K562 (cell line): ENCODE results near the gene ANKH. TPM values are rescaled to one million over a fixed set of nuclear protein-coding genes. Genes with fewer than 3 reads are reported as not detected.

Experiments used
- ATAC-seq: fragments of 200-7000 bp; cut with Tn5 transposase; 3 replicates; pipeline ENCODE4 v1.9.1; 2020; ENCODE audit warnings: moderate library complexity
- BruUV-seq: library from RNA; stranded (reverse); fragments of 400-500 nt; replicated peaks from 2 replicates; lab custom pipeline; 2021; lab: Mats Ljungman, UMichigan
- CTCF ChIA-PET: fragments of 300-600 bp; formaldehyde crosslinking; extraction: SDS; loops from one replicate; lab custom pipeline; 2021; ENCODE audit warnings: low intra/inter-chr PET ratio; lab: Yijun Ruan, JAX
- POLR2A ChIA-PET: fragments of 300-600, 350-650 bp; sonication (Branson Sonifier 250); formaldehyde crosslinking; extraction: SDS; loops from one replicate; lab custom pipeline; 2021; ENCODE audit warnings: antibody characterized with exemption, inconsistent platforms; lab: Yijun Ruan, JAX
- DNase-seq, 4 experiments: peaks; one replicate each; pipeline versions ENCODE4 v3.0.0 to v3.0.0-alpha.2; 2011 to 2018; ENCODE audit warnings: low spot score in 3 of 4, mixed read lengths in 3 of 4; ENCODE audit errors: extremely low read depth in 1 of 4
- FAIRE-seq: peaks from 2 replicates; lab custom pipeline; 2011; peaks lifted over from hg19 to GRCh38; lab: Jason Lieb, UNC
- H2AFZ ChIP-seq: 2 replicates; pipeline ENCODE4 v1.6.0; 2011; ENCODE audit warnings: low read depth, low read length, control low read depth, inconsistent platforms
- H3K27ac ChIP-seq: fragments of 200-600 bp; 3 replicates; pipeline ENCODE4 v1.8.0; 2011; ENCODE audit warnings: low read depth, mild to moderate bottlenecking, control low read depth, inconsistent platforms, low read length, moderate library complexity, mixed read lengths; ENCODE audit errors: extremely low read depth
- H3K27me3 ChIP-seq, 2 experiments: fragments of 300-600 bp in 1 of 2; 2 replicates in 1 of 2; 3 replicates in 1 of 2; pipeline versions ENCODE4 v1.6.0 to v1.8.0; 2011; ENCODE audit warnings: inconsistent platforms in 2 of 2, low read length in 2 of 2, mild to moderate bottlenecking in 1 of 2, mixed read lengths in 1 of 2, moderate library complexity in 1 of 2; ENCODE audit not compliant: control insufficient read depth in 2 of 2, insufficient read depth in 2 of 2
- H3K36me3 ChIP-seq: fragments of 300-600 bp; 3 replicates; pipeline ENCODE4 v1.8.0; 2011; ENCODE audit warnings: mild to moderate bottlenecking, low read length, inconsistent platforms; ENCODE audit not compliant: control insufficient read depth, insufficient read depth
- H3K4me1 ChIP-seq, 2 experiments: fragments of 200-600 bp in 1 of 2; replicated peaks in 1 of 2; 2 replicates in 1 of 2; 3 replicates in 1 of 2; pipeline versions ENCODE4 v1.5.1 to v1.8.0; 2011; ENCODE audit warnings: inconsistent platforms in 2 of 2, low read length in 2 of 2, mild to moderate bottlenecking in 1 of 2, mixed read lengths in 1 of 2, moderate library complexity in 1 of 2; ENCODE audit not compliant: control insufficient read depth in 2 of 2, insufficient read depth in 2 of 2
- H3K4me2 ChIP-seq: 2 replicates; pipeline ENCODE4 v1.6.1; 2011; ENCODE audit warnings: low read length, control low read depth, inconsistent platforms, mixed read lengths; ENCODE audit not compliant: insufficient read depth
- H3K4me3 ChIP-seq: fragments of 200-600 bp; sonication (generic), shearing (Covaris generic); 2 replicates; pipeline ENCODE4 v1.5.1; 2016; ENCODE audit warnings: control low read depth, inconsistent platforms
- H3K79me2 ChIP-seq: fragments of 200-600 bp; 3 replicates; pipeline ENCODE4 v1.8.0; 2011; ENCODE audit warnings: low read length, inconsistent platforms; ENCODE audit not compliant: control insufficient read depth, insufficient read depth
- H3K9ac ChIP-seq, 2 experiments: 2 replicates each; pipeline versions ENCODE4 v1.6.0 to v1.6.1; 2011; ENCODE audit warnings: low read depth in 2 of 2, low read length in 2 of 2, control low read depth in 1 of 2, inconsistent platforms in 1 of 2, mild to moderate bottlenecking in 1 of 2, mixed read lengths in 1 of 2; ENCODE audit not compliant: insufficient read depth in 1 of 2
- H3K9me1 ChIP-seq: one replicate; pipeline ENCODE4 v1.6.0; 2011; ENCODE audit warnings: inconsistent platforms, mild to moderate bottlenecking, low read length, moderate library complexity; ENCODE audit not compliant: control insufficient read depth, insufficient read depth
- H3K9me3 ChIP-seq: replicated peaks from 2 replicates; pipeline ENCODE4 v1.5.1; 2011; ENCODE audit warnings: low read depth, low read length, inconsistent platforms; ENCODE audit not compliant: control insufficient read depth, insufficient read depth
- H4K20me1 ChIP-seq: replicated peaks from 2 replicates; pipeline ENCODE4 v1.6.1; 2011; ENCODE audit warnings: low read length, inconsistent platforms, mixed read lengths; ENCODE audit not compliant: control insufficient read depth, insufficient read depth
- ARID4B ChIP-seq: sonication (generic); formaldehyde crosslinking; IDR thresholded peaks from 2 replicates; pipeline ENCODE4 v1.8.0; 2022; ENCODE audit warnings: mild to moderate bottlenecking, missing genetic modification reagents
- CCNT2 ChIP-seq: IDR thresholded peaks from 2 replicates; pipeline ENCODE4 v1.6.1; 2011; ENCODE audit warnings: borderline replicate concordance, low read depth, mild to moderate bottlenecking, moderate library complexity, mixed read lengths, low read length; ENCODE audit not compliant: insufficient read length; ENCODE audit errors: extremely low read depth
- CREB3 ChIP-seq: fragments of 450-650 bp; conservative IDR thresholded peaks from 2 replicates; pipeline ENCODE4 v1.6.1; 2016; ENCODE audit warnings: missing genetic modification characterization, low read depth, mild to moderate bottlenecking, missing compliant biosample characterization, moderate library complexity
- DNMT1 ChIP-seq: fragments of 450-650 bp; IDR thresholded peaks from 2 replicates; pipeline ENCODE4 v1.6.1; 2016; ENCODE audit warnings: antibody characterized with exemption, mild to moderate bottlenecking
- ELF4 ChIP-seq: fragments of 450-650 bp; formaldehyde crosslinking; IDR thresholded peaks from 2 replicates; pipeline ENCODE4 v1.4.0; 2022; ENCODE audit warnings: missing genetic modification characterization
- ETS1 ChIP-seq: conservative IDR thresholded peaks from 2 replicates; pipeline ENCODE4 v1.6.1; 2011; ENCODE audit warnings: low read depth, mild to moderate bottlenecking, low read length; ENCODE audit not compliant: control insufficient read depth
- FOXJ2 ChIP-seq: fragments of 200-800 bp; sonication (Bioruptor generic); IDR thresholded peaks from 2 replicates; pipeline ENCODE4 v1.6.1; 2016; ENCODE audit warnings: missing genetic modification characterization, missing compliant biosample characterization
- HNRNPLL ChIP-seq: fragments of 200-400 bp; formaldehyde crosslinking; IDR thresholded peaks from 2 replicates; pipeline ENCODE4 v1.6.1; 2017; ENCODE audit warnings: low read length, low read depth, mild to moderate bottlenecking; ENCODE audit not compliant: poor library complexity, severe bottlenecking
- HNRNPUL1 ChIP-seq: fragments of 200-400 bp; formaldehyde crosslinking; IDR thresholded peaks from 2 replicates; pipeline ENCODE4 v1.6.1; 2017; ENCODE audit warnings: low read length
- PTBP1 ChIP-seq: fragments of 200-400 bp; formaldehyde crosslinking; IDR thresholded peaks from 2 replicates; pipeline ENCODE4 v1.6.1; 2017; ENCODE audit warnings: low read depth, low read length
- SNAPC5 ChIP-seq: fragments of 250-450 bp; sonication (Bioruptor Pico); IDR thresholded peaks from 2 replicates; pipeline ENCODE4 v1.8.0; 2021; ENCODE audit warnings: moderate library complexity, mild to moderate bottlenecking, inconsistent platforms
- SPI1 ChIP-seq: IDR thresholded peaks from 2 replicates; pipeline ENCODE4 v1.6.1; 2011; ENCODE audit warnings: low read depth, low read length, control low read depth, borderline replicate concordance
- SREBF1 ChIP-seq: fragments of 150-350 bp; IDR thresholded peaks from 2 replicates; pipeline ENCODE4 v1.6.1; 2014; ENCODE audit warnings: antibody characterized with exemption, low read depth, low read length, borderline replicate concordance
- ZNF512 ChIP-seq: IDR thresholded peaks from 2 replicates; pipeline ENCODE4 v1.6.1; 2016; ENCODE audit warnings: missing genetic modification characterization, missing compliant biosample characterization
- ZNF79 ChIP-seq: fragments of 250-450 bp; sonication (Bioruptor Pico); IDR thresholded peaks from 2 replicates; pipeline ENCODE4 v1.4.0; 2020; ENCODE audit warnings: low read depth, mild to moderate bottlenecking, moderate library complexity
- WGBS: fragments of 100-300 bp; shearing (Covaris generic); methylation state at CpG from one replicate; pipeline ENCODE4 v1.1.6; 2016; ENCODE audit warnings: low coverage, mixed read lengths; ENCODE audit not compliant: insufficient coverage; ENCODE audit errors: missing lambda C conversion rate; 5-methylcytosine and 5-hydroxymethylcytosine counted together
- in situ Hi-C: fragments of 300-500 bp; cut with MboI; formaldehyde crosslinking; loops from 4 replicates; pipeline ENCODE4 v1.15.0; 2018; ENCODE audit warnings: inconsistent platforms, mixed read lengths
- intact Hi-C: fragments of 100-400 bp; cut with micrococcal nuclease; formaldehyde crosslinking; loops from 2 replicates; pipeline ENCODE4 v1.14.2; 2022
- polyA plus RNA-seq, 8 experiments: library from polyadenylated mRNA; depleted of rRNA in 4 of 8; stranded (reverse) in 5 of 8; unstranded in 3 of 8; fragments of >200 nt; fragmentation: Nextera tagmentation in 2 of 8; fragmentation: Illumina TruSeq in 1 of 8; extraction: Ambion mirVana in 2 of 8; extraction: Trizol in 1 of 8; gene quantifications; 2 replicates each; pipeline versions ENCODE4 v1.2.1 to v1.2.3, GENCODE V29; 2011 to 2014; ENCODE audit warnings: inconsistent platforms in 1 of 8, missing spikeins in 1 of 8
- total RNA-seq, 7 experiments: library from RNA; depleted of rRNA in 6 of 7; stranded (reverse); fragments of >200 nt in 6 of 7; fragmentation: Illumina TruSeq in 2 of 7; extraction: Trizol in 2 of 7; gene quantifications; 2 replicates each; pipeline versions ENCODE4 v1.2.1 to v1.2.3, GENCODE V29; 2011 to 2021; ENCODE audit warnings: low replicate concordance in 1 of 7

The ANKH gene
- total and polyA plus RNA-seq, 9 of the 15 experiments (the other 6 are each of a cell fraction or from before 2014, with no cell fraction given) = 0.79 to 12.2 (median 4.5) TPM

GRCh38 chr5:14853685-14854084 lies 17.9 kb downstream of the ANKH start:
- no peak for FAIRE-seq
- no peak overlapping the region for H2AFZ ChIP-seq
- DNase-seq = no peak
- H3K79me2 ChIP-seq = no peaks in the 10 kb centered on the region
- CTCF ChIA-PET = no interaction called here
- BruUV-seq = no TSS peak
- no peak overlapping the region for H3K4me3 ChIP-seq
- WGBS = 23% methylated on average over 4 of the region's 4 CpGs
- ATAC-seq = no peak
- no peak overlapping the region for H3K4me2 ChIP-seq
- H3K36me3 ChIP-seq = no peaks in the 10 kb centered on the region
- in situ Hi-C loops = no loop called here
- intact Hi-C loops = no loop called here
- no peaks in the 10 kb centered on the region for H3K9me1 ChIP-seq
- H3K9ac ChIP-seq = no peak overlapping the region
- POLR2A ChIA-PET = no interaction called here
- H4K20me1 ChIP-seq = peaks cover 13% of the 10 kb centered on the region
- H3K9me3 ChIP-seq = no peaks in the 10 kb centered on the region
- no peaks in the 10 kb centered on the region for H3K4me1 ChIP-seq
- H3K27me3 ChIP-seq = peaks cover 14 to 25% of the 10 kb centered on the region in 2 experiments
- no peak overlapping the region for H3K27ac ChIP-seq
- TF ChIP-seq PTBP1 = no peak
- no peak for TF ChIP-seq ZNF512 (tag)
- TF ChIP-seq CREB3 (tag) = no peak
- no peak for TF ChIP-seq DNMT1
- TF ChIP-seq SPI1 = no peak
- TF ChIP-seq CCNT2 = no peak
- TF ChIP-seq SNAPC5 (CRISPR knock-in tag) = no peak
- TF ChIP-seq ZNF79 (CRISPR knock-in tag) = no peak
- no peak for TF ChIP-seq FOXJ2 (tag)
- TF ChIP-seq HNRNPUL1 = no peak
- no peak for TF ChIP-seq SREBF1
- TF ChIP-seq ETS1 = no peak
- no peak for TF ChIP-seq ARID4B (CRISPR knock-in tag)
- no peak for TF ChIP-seq HNRNPLL
- no peak for TF ChIP-seq ELF4 (CRISPR knock-in tag)
